GM23338 (cell line): ENCODE measurements around the gene ELMO2. TPM values are rescaled to one million over a fixed set of nuclear protein-coding genes. Genes with fewer than 3 reads are reported as not detected.

ENCODE experiments used
- ATAC-seq: fragments of 200-7000 bp; cut with Tn5 transposase; 3 replicates; pipeline ENCODE4 v1.9.1; 2020
- DNase-seq: peaks from one replicate; pipeline ENCODE4 v3.0.0-alpha.2; 2015; ENCODE audit warnings: low spot score
- H2AFZ ChIP-seq: fragments of 200-600 bp; sonication (generic); 2 replicates; pipeline ENCODE4 v1.8.0; 2016; ENCODE audit warnings: antibody characterized with exemption, mild to moderate bottlenecking, moderate library complexity
- H3F3A ChIP-seq: fragments of 200-600 bp; sonication (generic); replicated peaks from 2 replicates; pipeline ENCODE4 v1.8.0; 2017; ENCODE audit warnings: antibody characterized with exemption, mixed run types, low read depth
- H3K27ac ChIP-seq: fragments of 200-600 bp; sonication (generic); 2 replicates; pipeline ENCODE4 v1.6.1; 2016; ENCODE audit warnings: low read depth
- H3K27me3 ChIP-seq: fragments of 200-600 bp; sonication (generic); 2 replicates; pipeline ENCODE4 v1.8.0; 2016; ENCODE audit warnings: mild to moderate bottlenecking, mixed run types, moderate library complexity; ENCODE audit not compliant: insufficient read depth
- H3K36me3 ChIP-seq: fragments of 200-600 bp; sonication (generic); 2 replicates; pipeline ENCODE4 v1.8.0; 2016; ENCODE audit warnings: mild to moderate bottlenecking; ENCODE audit not compliant: insufficient read depth
- H3K4me1 ChIP-seq: fragments of 200-600 bp; sonication (generic); 2 replicates; pipeline ENCODE4 v1.8.0; 2016; ENCODE audit warnings: mild to moderate bottlenecking, moderate library complexity; ENCODE audit not compliant: insufficient read depth
- H3K4me2 ChIP-seq: fragments of 200-600 bp; sonication (generic); 2 replicates; pipeline ENCODE4 v1.7.1; 2017; ENCODE audit warnings: mixed run types
- H3K4me3 ChIP-seq: fragments of 200-600 bp; sonication (generic); 2 replicates; pipeline ENCODE4 v1.6.1; 2016; ENCODE audit warnings: mixed run types
- H3K79me2 ChIP-seq: fragments of 200-600 bp; sonication (generic); replicated peaks from 2 replicates; pipeline ENCODE4 v1.8.0; 2017; ENCODE audit warnings: mild to moderate bottlenecking; ENCODE audit not compliant: insufficient read depth
- H3K9me2 ChIP-seq: fragments of 200-600 bp; sonication (generic); 2 replicates; pipeline ENCODE4 v1.8.0; 2017; ENCODE audit not compliant: insufficient read depth
- H4K20me1 ChIP-seq: fragments of 200-600 bp; sonication (generic); replicated peaks from 2 replicates; pipeline ENCODE4 v1.8.0; 2017; ENCODE audit warnings: mild to moderate bottlenecking; ENCODE audit not compliant: insufficient read depth
- H3K27ac Mint-ChIP-seq: 2 replicates; pipeline ENCODE4 v1.8.0; 2020; ENCODE audit warnings: inconsistent platforms, mild to moderate bottlenecking, moderate library complexity, mixed read lengths
- H3K27me3 Mint-ChIP-seq: 3 replicates; pipeline ENCODE4 v1.8.0; 2022; ENCODE audit warnings: low read depth, mild to moderate bottlenecking, moderate library complexity, mixed read lengths, inconsistent platforms; ENCODE audit not compliant: insufficient read depth, poor library complexity
- H3K36me3 Mint-ChIP-seq: 3 replicates; pipeline ENCODE4 v1.8.0; 2021; ENCODE audit warnings: low read depth, mild to moderate bottlenecking, inconsistent platforms, moderate library complexity, mixed read lengths
- H3K4me1 Mint-ChIP-seq: 3 replicates; pipeline ENCODE4 v1.8.0; 2020; ENCODE audit warnings: mild to moderate bottlenecking, inconsistent platforms, mixed read lengths
- H3K4me3 Mint-ChIP-seq: 3 replicates; pipeline ENCODE4 v1.8.0; 2021; ENCODE audit warnings: moderate library complexity, mild to moderate bottlenecking, inconsistent platforms, mixed read lengths
- H3K9me3 Mint-ChIP-seq: 3 replicates; pipeline ENCODE4 v1.8.0; 2020; ENCODE audit warnings: moderate library complexity, mild to moderate bottlenecking, inconsistent platforms, mixed read lengths
- CREB1 ChIP-seq: fragments of 250-450 bp; sonication (Bioruptor Pico); IDR thresholded peaks from 2 replicates; pipeline ENCODE4 v1.5.0; 2020; ENCODE audit warnings: low read depth, mild to moderate bottlenecking, moderate library complexity
- CTCF ChIP-seq, 2 experiments: fragments of 200-600 bp in 1 of 2; sonication (generic) in 1 of 2; conservative IDR thresholded peaks; 2 replicates each; pipeline versions ENCODE4 v1.5.1 to v1.6.1; 2016 to 2017; ENCODE audit warnings: antibody characterized with exemption in 2 of 2, low read depth in 2 of 2, mild to moderate bottlenecking in 2 of 2, moderate library complexity in 1 of 2
- EZH2 ChIP-seq: fragments of 200-600 bp; sonication (generic); IDR thresholded peaks from one replicate; pipeline ENCODE4 v1.8.0; 2017; ENCODE audit warnings: antibody characterized with exemption, mild to moderate bottlenecking, low read depth; ENCODE audit not compliant: unreplicated experiment
- NANOG ChIP-seq: IDR thresholded peaks from 2 replicates; pipeline ENCODE4 v1.6.1; 2016; ENCODE audit warnings: antibody characterized with exemption, borderline replicate concordance
- POLR2AphosphoS5 ChIP-seq: IDR thresholded peaks from 2 replicates; pipeline ENCODE4 v1.6.1; 2016; ENCODE audit warnings: antibody characterized with exemption, low read depth
- ZNF114 ChIP-seq: fragments of 250-450 bp; sonication (Bioruptor Pico); IDR thresholded peaks from 2 replicates; pipeline ENCODE4 v1.5.0; 2020; ENCODE audit warnings: mild to moderate bottlenecking, moderate library complexity
- ZNF331 ChIP-seq: fragments of 250-450 bp; sonication (Bioruptor Pico); IDR thresholded peaks from 2 replicates; pipeline ENCODE4 v1.5.0; 2020; ENCODE audit warnings: low read depth, mild to moderate bottlenecking, moderate library complexity
- polyA plus RNA-seq: library from polyadenylated mRNA; unstranded; fragments of >200 nt; fragmentation: Nextera tagmentation; extraction: Ambion mirVana; gene quantifications from 2 replicates; pipeline ENCODE4 v1.2.1, GENCODE V29; 2016
- total RNA-seq: library from RNA; depleted of rRNA; stranded (reverse); fragments of >200 nt; shearing (Covaris generic); gene quantifications from 2 replicates; pipeline ENCODE4 v1.2.3, GENCODE V29; 2014
- TF ChIP-seq, protein P1 (sequence below): fragments of 250-450 bp; sonication (Bioruptor Pico); IDR thresholded peaks from 2 replicates; pipeline ENCODE4 v1.5.0; 2020; ENCODE audit warnings: mild to moderate bottlenecking, moderate library complexity
- TF ChIP-seq, protein P2 (sequence below): IDR thresholded peaks from 2 replicates; pipeline ENCODE4 v1.6.1; 2016; ENCODE audit warnings: antibody characterized with exemption

The ELMO2 gene
- total and polyA plus RNA-seq, 2 experiments from 2014 or later: 15.1 to 44.1 TPM

DNA sequence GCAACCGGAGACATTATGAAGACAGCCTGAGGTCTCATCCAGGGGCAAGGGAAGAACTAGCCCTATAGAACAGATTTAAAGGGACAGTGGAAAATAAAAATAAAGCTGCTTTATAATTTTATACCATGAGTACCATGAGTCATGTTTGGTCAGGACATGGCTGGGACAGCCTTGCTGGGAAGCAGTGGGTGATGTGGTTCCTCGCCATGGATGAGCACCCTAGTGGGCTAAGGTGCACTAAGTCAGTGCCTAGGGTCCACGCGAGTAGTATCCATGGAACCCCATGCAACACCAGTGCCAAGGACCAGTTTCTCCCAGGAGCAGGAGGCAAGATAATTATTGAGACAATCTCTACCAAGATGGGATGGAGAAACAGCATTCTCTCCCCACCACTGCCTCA lies 33.4 kb upstream of the ELMO2 start:
- Histone ChIP-seq H3K27me3 (no peaks in the 10 kb centered on the region), H3K4me1 (no peaks in the 10 kb centered on the region), H3K27ac (no peak overlapping the region), H3K4me2 (no peak overlapping the region), H3K79me2 (no peaks in the 10 kb centered on the region), H2AFZ (no peak overlapping the region), H3K4me3 (no peak overlapping the region), H3K9me2 (no peaks in the 10 kb centered on the region), H3K36me3 (no peaks in the 10 kb centered on the region; the same call in 1 of the 2 replicates), H4K20me1 (no peaks in the 10 kb centered on the region), H3F3A (no peaks in the 10 kb centered on the region)
- H3K27me3 Mint-ChIP-seq: no peaks in the 10 kb centered on the region
- no peaks in the 10 kb centered on the region; the same call in 2 of the 3 replicates for H3K4me1 Mint-ChIP-seq
- DNase-seq (no peak), ATAC-seq (no peak)
- peaks cover 14% of the 10 kb centered on the region for H3K36me3 Mint-ChIP-seq
- no peak overlapping the region for H3K27ac Mint-ChIP-seq
- no peak overlapping the region for H3K4me3 Mint-ChIP-seq
- H3K9me3 Mint-ChIP-seq: peaks cover 12% of the 10 kb centered on the region
- TF ChIP-seq, protein P1, sequence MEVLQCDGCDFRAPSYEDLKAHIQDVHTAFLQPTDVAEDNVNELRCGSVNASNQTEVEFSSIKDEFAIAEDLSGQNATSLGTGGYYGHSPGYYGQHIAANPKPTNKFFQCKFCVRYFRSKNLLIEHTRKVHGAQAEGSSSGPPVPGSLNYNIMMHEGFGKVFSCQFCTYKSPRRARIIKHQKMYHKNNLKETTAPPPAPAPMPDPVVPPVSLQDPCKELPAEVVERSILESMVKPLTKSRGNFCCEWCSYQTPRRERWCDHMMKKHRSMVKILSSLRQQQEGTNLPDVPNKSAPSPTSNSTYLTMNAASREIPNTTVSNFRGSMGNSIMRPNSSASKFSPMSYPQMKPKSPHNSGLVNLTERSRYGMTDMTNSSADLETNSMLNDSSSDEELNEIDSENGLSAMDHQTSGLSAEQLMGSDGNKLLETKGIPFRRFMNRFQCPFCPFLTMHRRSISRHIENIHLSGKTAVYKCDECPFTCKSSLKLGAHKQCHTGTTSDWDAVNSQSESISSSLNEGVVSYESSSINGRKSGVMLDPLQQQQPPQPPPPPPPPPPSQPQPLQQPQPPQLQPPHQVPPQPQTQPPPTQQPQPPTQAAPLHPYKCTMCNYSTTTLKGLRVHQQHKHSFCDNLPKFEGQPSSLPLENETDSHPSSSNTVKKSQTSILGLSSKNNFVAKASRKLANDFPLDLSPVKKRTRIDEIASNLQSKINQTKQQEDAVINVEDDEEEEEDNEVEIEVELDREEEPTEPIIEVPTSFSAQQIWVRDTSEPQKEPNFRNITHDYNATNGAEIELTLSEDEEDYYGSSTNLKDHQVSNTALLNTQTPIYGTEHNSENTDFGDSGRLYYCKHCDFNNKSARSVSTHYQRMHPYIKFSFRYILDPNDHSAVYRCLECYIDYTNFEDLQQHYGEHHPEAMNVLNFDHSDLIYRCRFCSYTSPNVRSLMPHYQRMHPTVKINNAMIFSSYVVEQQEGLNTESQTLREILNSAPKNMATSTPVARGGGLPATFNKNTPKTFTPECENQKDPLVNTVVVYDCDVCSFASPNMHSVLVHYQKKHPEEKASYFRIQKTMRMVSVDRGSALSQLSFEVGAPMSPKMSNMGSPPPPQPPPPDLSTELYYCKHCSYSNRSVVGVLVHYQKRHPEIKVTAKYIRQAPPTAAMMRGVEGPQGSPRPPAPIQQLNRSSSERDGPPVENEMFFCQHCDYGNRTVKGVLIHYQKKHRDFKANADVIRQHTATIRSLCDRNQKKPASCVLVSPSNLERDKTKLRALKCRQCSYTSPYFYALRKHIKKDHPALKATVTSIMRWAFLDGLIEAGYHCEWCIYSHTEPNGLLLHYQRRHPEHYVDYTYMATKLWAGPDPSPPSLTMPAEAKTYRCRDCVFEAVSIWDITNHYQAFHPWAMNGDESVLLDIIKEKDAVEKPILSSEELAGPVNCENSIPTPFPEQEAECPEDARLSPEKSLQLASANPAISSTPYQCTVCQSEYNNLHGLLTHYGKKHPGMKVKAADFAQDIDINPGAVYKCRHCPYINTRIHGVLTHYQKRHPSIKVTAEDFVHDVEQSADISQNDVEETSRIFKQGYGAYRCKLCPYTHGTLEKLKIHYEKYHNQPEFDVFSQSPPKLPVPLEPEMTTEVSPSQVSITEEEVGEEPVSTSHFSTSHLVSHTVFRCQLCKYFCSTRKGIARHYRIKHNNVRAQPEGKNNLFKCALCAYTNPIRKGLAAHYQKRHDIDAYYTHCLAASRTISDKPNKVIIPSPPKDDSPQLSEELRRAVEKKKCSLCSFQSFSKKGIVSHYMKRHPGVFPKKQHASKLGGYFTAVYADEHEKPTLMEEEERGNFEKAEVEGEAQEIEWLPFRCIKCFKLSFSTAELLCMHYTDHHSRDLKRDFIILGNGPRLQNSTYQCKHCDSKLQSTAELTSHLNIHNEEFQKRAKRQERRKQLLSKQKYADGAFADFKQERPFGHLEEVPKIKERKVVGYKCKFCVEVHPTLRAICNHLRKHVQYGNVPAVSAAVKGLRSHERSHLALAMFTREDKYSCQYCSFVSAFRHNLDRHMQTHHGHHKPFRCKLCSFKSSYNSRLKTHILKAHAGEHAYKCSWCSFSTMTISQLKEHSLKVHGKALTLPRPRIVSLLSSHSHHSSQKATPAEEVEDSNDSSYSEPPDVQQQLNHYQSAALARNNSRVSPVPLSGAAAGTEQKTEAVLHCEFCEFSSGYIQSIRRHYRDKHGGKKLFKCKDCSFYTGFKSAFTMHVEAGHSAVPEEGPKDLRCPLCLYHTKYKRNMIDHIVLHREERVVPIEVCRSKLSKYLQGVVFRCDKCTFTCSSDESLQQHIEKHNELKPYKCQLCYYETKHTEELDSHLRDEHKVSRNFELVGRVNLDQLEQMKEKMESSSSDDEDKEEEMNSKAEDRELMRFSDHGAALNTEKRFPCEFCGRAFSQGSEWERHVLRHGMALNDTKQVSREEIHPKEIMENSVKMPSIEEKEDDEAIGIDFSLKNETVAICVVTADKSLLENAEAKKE: no peak
- no peak for TF ChIP-seq POLR2AphosphoS5
- TF ChIP-seq ZNF331 (CRISPR knock-in tag): no peak
- TF ChIP-seq CTCF (conservative IDR thresholded peaks at IDR 0.05; ENCODE audit: low read depth in 2 of 2): no peak
- TF ChIP-seq EZH2: no peak
- no peak for TF ChIP-seq ZNF114 (CRISPR knock-in tag)
- TF ChIP-seq CREB1 (CRISPR knock-in tag): no peak
- TF ChIP-seq, protein P2, sequence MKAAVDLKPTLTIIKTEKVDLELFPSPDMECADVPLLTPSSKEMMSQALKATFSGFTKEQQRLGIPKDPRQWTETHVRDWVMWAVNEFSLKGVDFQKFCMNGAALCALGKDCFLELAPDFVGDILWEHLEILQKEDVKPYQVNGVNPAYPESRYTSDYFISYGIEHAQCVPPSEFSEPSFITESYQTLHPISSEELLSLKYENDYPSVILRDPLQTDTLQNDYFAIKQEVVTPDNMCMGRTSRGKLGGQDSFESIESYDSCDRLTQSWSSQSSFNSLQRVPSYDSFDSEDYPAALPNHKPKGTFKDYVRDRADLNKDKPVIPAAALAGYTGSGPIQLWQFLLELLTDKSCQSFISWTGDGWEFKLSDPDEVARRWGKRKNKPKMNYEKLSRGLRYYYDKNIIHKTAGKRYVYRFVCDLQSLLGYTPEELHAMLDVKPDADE: no peak
- TF ChIP-seq NANOG: no peak
